IPS DF 4.7 (cell line): Measurements from ENCODE around the gene PHLDB1.
"Not testable (repeated sequence)": the region's sequence is repeated elsewhere in the genome, so short reads cannot be mapped to it uniquely, and the experiment has no call there.

Experiments used
- DNase-seq: peaks from one replicate; pipeline ENCODE4 v3.0.0-alpha.2; 2013; ENCODE audit warnings: low spot score; ENCODE audit errors: extremely low read depth

Gene PHLDB1

GRCh38 chr11:118658429-118659313, 51.3 kb downstream of the PHLDB1 start:
- DNase-seq: no peak

- DNase-seq: peak; percentile 69
Observed at GRCh38 chr11:118659314-118659952, 52.0 kb downstream of the PHLDB1 start.

DNA sequence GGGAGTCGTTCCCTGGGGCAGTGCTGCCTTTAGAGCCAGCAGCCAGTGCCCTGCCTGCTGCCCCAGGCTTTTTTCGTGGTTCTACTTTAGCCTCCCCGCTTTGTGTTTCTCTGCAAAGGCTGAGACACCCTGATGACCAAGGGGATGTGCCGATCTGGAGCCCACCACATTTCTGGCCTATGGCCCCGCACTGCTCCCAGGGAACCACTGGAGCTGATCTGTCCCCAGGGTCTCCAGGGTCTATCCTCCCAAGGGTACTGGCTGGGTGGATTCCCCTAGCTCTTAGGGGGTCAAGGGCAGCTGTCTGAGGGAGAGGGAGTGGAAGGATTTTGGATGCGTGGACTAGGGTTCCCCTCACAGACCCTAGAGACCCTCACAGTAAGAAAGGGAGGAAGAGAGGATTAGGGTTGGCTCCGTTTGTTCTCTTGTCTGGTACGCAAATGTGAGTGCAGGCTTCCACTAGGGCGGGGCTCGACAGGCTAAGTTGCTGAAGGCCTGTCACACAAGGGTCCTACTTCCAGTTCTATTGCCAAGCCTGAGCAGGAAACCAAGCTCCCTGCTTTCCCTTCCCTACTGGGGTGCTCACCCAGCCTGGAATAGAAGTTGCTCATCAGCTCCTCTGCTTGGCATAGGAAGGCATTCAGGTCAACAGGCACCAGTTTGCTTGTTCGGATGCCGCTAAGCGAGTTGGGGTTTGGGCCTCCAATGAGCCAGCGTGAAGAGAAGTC, 52.7 kb downstream of the PHLDB1 start:
- no peak for DNase-seq

DNA sequence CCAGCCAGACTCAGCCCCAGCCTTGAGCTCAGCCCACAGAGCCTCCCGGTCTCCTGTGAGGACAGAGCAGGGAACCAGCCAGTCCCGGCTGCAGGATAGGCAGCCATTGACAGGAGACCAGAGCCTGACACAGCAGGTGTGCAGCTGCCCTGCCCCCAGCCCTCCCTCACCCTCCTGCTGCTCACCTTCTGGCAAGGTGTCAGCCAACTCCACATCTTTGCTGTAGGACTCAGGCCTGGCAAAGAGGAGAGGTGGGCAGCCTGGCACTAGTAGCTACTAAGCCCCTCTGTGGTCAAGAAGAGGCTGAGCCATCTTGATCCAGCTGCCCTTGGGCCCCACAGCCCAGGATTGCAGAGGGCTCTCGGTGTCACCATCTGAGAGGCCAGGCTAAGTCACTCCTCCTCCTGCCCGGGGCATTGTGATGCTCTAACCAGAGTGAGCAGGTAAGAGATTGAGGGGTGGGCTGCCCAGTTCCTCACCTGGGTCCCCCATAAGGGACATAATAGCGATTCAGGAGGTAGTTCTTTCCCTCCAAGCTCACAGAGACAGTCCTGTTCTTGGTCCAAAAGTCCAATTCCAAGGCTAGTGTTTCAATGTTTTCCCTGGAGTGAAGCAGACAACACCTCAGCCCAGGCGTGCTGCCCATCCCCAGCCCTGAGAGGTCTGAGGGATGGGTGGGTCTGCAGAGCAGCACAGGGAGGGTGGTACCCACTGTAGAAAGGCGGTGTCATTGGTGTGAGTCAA, 53.4 kb downstream of the PHLDB1 start:
- DNase-seq: no peak

DNA sequence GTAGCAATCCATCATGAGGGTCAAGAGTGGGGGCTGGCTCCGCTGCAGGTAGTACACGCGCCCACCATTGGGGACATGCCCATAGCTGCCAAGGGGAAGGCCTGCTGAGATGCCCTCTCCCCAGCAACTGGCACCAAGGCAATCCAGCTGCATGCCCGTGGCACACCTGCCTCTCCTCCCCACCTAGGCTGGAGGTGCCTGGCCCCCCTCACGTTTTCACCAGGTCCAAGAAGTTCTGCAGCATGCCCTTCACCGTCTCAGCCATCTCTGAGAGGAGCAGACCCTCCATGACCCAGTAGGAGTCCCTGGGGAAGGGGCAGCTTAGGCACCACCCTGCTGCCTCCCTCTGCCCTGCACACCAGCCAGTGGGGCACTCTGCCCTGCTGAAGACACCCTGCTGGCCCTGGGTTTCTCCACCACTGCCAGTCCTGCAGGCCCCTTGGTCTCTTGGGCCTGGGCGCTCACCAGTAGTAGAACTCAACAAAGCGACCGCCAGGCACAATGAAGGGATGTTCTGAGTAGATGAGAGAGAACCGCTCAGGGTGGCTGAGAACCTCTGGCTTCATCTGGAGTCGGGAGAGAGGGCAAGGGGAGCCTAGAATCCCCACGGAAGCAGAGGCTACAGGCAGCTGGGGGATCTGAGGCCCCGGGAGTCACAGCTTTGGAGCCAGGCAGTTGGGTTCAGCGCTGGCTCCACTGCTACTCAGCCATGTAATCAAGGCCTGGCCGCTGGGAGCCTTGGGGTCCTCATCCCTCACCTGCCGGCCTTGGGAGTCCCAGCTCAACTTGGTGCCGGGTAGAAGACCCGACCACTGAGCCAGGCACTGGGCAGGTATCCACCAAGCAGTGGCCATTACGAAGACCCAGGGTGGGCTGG, 54.2 kb downstream of the PHLDB1 start:
- DNase-seq: no peak

- DNase-seq: no peak
Observed at GRCh38 chr11:118662401-118663271, 55.2 kb downstream of the PHLDB1 start.

DNA sequence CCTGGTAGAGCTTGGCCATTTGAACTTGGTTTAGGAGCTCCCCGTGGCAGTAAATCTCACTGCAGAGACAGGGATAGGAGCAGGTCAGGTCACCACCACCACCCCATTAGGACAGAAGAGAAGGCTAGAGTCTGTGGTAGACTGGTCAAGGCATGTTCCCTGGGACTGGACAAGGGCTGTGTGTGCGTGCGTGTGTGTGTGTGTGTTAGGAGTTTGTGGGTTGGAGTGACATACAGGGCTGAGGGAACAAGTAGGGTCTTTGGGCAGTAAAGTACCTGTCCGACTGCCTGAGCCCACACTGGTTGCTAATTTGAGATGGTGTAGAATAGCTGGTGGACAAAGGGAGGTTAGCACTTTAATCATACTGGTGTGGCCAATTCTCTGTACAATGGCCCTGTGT, 56.0 kb downstream of the PHLDB1 start:
- DNase-seq: no peak

GRCh38 chr11:118663902-118664301, 56.5 kb downstream of the PHLDB1 start:
- no peak for DNase-seq

GRCh38 chr11:118666371-118666770, 59.0 kb downstream of the PHLDB1 start:
- DNase-seq: no peak

DNA sequence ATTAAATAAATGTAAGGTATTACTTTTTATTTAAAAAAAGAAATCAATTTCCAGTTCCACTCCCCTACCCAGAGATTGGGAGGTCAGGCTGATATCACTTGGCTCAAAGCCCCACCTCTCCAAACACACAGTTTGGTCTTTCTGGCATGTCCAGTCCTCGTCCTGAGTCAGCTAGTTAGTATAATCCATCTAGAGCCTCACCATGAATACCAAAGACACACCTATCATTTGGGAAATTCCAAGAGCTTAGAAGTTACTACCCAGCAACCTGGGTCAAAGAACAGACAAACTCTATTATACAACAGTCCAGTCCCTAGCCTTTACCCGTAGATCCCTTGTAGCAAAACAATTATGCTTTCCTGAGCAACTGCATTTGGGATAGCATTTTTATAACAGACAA, 62.6 kb downstream of the PHLDB1 start:
- DNase-seq: no peak

- DNase-seq: no peak
Observed at GRCh38 chr11:118671254-118671653, 63.8 kb downstream of the PHLDB1 start.

GRCh38 chr11:118672846-118673245, 65.4 kb downstream of the PHLDB1 start:
- no peak for DNase-seq

DNA sequence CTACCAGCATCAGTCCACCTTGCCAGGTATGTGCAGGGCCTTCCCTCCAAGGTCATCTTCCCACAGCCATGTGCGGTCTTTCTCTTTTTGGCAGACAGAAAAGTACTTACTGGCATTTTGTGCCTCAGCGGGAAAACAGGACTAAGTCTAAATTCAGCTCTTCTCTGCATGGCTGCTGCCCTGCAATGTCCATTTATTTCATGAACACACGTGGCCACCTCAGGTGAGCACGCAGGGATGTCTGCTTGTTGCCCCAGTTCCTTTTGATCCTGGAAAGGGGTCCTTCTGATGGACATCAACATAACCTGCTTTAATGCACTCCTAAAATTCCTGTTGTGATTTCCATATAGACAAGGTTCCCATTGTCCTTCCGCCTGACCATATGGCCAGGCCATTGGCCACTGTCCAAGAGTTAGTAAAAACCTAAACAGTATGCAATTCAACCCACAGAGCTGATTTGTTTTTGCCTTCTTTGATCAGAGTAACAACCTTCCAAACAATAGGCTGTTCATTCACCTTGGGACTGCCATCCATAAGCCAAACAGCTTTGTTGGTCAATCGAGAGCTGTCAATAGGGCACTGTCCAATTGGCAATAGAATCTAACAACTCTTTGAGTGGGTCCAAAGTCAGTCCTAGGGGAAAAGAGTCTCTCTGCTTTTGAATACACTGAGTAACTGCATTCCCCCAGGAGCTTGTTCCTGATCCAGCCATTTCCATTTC, 66.1 kb downstream of the PHLDB1 start:
- DNase-seq: no peak

DNA sequence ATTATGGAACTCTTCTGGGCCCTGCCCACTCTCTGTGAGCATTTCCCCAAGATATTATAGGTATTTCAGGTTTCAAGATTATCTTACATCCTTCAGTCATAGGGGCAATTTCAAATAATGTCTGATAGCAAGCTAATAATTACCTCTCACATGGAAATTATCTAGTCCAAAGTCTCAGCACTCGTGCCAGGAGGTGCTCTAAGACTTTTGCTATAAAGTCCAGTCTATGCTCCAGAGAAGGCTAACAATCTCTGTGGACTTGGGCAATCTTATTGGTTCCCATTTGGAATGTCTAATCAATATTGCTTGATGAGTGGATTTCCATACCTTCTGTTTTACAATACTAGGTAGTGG, 66.6 kb downstream of the PHLDB1 start:
- DNase-seq: no peak

DNA sequence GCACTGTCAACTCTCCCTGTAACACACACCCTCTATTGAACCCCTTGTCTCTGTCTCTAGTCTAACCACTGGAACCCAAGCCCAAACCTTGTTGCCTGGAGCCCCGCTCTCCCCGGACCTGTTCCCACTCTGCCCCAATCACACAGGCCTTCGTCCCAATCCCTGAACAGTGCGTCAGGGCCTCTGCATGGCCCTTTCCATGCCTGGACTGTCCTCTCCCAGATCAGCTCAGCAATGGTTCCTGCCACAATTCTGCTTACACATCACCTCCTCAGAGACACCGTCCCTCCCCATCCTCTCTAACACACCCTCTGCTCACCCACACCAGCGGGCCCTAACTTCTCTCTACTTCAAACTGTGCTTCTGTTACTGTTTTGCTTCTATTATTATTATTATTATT, 70.6 kb downstream of the PHLDB1 start:
- DNase-seq: no peak

DNA sequence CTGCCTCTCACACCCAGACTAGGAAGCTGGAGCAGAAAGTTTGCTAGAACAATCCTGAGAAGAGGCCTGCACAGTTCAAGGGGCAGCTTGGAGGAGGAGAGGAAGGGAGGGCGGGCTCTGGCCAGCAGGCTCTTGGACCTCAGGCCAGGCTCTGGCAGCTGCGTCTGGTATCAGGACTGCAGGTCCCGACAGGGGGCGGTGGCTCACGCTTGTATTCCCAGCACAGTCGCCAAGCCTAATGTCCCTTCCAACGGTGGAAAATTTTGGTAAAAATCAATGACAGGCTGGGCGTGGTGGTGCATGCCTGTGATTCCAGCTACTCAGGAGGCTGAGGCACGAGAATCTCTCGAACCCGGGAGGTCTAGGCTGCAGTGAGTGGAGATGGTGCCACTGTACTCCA, 71.5 kb downstream of the PHLDB1 start:
- not testable (repeated sequence) for DNase-seq

- DNase-seq: no peak
Observed at GRCh38 chr11:118679483-118679882, 72.1 kb downstream of the PHLDB1 start, which contains the start of gene TREH. Gene TREH, minus strand, starts transcription at chr11:118679650. Its CDS starts 23 bp downstream, at chr11:118679627.

DNA sequence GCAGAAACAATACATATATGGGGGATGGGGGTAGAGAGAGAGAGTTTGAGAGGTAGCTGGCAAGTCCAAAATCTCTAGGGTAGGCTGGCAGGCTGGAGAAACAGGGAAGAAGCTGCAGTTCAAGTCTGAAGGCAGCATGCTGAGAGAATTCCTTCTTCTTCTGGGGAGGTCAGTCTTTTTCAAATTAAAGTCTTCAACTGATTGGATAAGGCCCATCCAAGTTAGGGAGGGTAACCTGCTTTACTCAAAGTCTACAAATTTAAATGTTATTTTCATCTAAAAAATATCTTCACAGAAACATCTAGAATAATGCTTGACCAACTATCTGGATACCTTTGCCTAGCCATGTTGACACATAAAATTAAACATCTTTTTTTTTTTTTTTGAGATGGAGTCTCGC, 75.0 kb downstream of the PHLDB1 start:
- DNase-seq: no peak

- DNase-seq: not testable (repeated sequence)
Observed at GRCh38 chr11:118682939-118683338, 75.5 kb downstream of the PHLDB1 start.
